Measurements from ENCODE around the gene CCDC6. TPM values are rescaled to one million over a fixed set of nuclear protein-coding genes. Genes with fewer than 3 reads are reported as not detected.

Gene CCDC6
- total and polyA plus RNA-seq, 9 of the 15 experiments (the other 6 are each of a cell fraction or from before 2014, with no cell fraction given) = 10.4 to 41.0 (median 20.9) TPM

DNA sequence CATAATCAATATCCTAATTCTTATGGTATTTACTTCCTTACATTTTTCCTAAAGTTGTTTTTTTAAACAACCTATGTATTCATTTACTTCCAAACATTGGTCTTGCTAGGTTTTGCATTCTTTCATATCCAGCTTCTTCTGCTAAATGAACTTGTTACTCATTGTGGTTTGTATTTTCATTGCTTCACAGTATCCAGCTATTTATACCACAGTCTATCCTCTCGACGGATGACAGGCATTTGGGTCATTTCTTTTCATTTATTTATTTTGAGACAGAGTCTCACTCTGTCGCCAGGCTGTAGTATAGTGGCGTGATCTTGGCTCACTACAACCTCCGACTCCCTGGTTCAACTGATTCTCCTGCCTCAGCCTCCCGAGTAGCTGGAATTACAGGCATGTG lies 66.8 kb downstream of the CCDC6 start:
- TF ChIP-seq KLF13 (tag; IDR thresholded peaks at IDR 0.05; ENCODE audit: borderline replicate concordance, low read depth) (no peak), HDGF (IDR thresholded peaks at IDR 0.05) (no peak), RBM39 (optimal IDR thresholded peaks at IDR 0.05; ENCODE audit: low read depth, low read length) (no peak), STAG1 (CRISPR knock-in tag; IDR thresholded peaks at IDR 0.05; ENCODE audit: borderline replicate concordance) (no peak), MTA1 (IDR thresholded peaks at IDR 0.05; ENCODE audit: borderline replicate concordance) (no peak), ZNF224 (CRISPR knock-in tag; IDR thresholded peaks at IDR 0.05) (no peak), ARNT (IDR thresholded peaks at IDR 0.05) (no peak), SMAD1 (IDR thresholded peaks at IDR 0.05; ENCODE audit: low read depth, low read length, partially characterized antibody) (no peak), BRF2 (IDR thresholded peaks at IDR 0.05; ENCODE audit: borderline replicate concordance, insufficient read depth, insufficient read length) (no peak), SRSF3 (IDR thresholded peaks at IDR 0.05; ENCODE audit: insufficient read depth, low read length) (no peak)
- TF ChIP-seq, protein P1, sequence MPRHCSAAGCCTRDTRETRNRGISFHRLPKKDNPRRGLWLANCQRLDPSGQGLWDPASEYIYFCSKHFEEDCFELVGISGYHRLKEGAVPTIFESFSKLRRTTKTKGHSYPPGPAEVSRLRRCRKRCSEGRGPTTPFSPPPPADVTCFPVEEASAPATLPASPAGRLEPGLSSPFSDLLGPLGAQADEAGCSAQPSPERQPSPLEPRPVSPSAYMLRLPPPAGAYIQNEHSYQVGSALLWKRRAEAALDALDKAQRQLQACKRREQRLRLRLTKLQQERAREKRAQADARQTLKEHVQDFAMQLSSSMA (CRISPR knock-in tag; IDR thresholded peaks at IDR 0.05) = no peak
- intact Hi-C loops (cut with micrococcal nuclease) = no loop called here
- H3K27me3 ChIP-seq (ENCODE audit: control insufficient read depth in 2 of 2, insufficient read depth in 2 of 2, low read length in 2 of 2) = no peaks in the 10 kb centered on the region
- H3K27ac ChIP-seq (ENCODE audit: extremely low read depth, low read depth, low read length) = no peak overlapping the region
- no TSS peak for BruUV-seq (replicated peaks)
- peaks cover 5% of the 10 kb centered on the region; the same call in 1 of the 2 replicates for H4K20me1 ChIP-seq (replicated peaks; ENCODE audit: control insufficient read depth, insufficient read depth, low read length)
- peaks cover 23% of the 10 kb centered on the region; the same call in 1 of the 3 replicates for H3K36me3 ChIP-seq (ENCODE audit: control insufficient read depth, insufficient read depth, low read length)
- 84% methylated on average over 6 of the region's 6 CpGs for WGBS (ENCODE audit: insufficient coverage, low coverage, missing lambda C conversion rate)
- CTCF ChIA-PET (ENCODE audit: low intra/inter-chr PET ratio) = no interaction called here
- no peaks in the 10 kb centered on the region; a peak in 1 of 5 replicates for H3K4me1 ChIP-seq (replicated peaks in 1 of 2; ENCODE audit: control insufficient read depth in 2 of 2, insufficient read depth in 2 of 2, low read length in 2 of 2)
- no peak overlapping the region for H3K4me3 ChIP-seq
- H3K9me1 ChIP-seq (ENCODE audit: control insufficient read depth, insufficient read depth, low read length) = no peaks in the 10 kb centered on the region
- in situ Hi-C loops (cut with MboI) = loop anchor here (25.0 kb wide), 1 partner anchor 823 kb away; no protein-coding TSS in a partner anchor
- H3K9ac ChIP-seq (ENCODE audit: insufficient read depth in 1 of 2, low read depth in 2 of 2, low read length in 2 of 2) = no peak overlapping the region
- FAIRE-seq (no peak), DNase-seq (ENCODE audit: extremely low read depth in 1 of 4, low spot score in 3 of 4) (no peak), ATAC-seq (no peak)
- H3K79me2 ChIP-seq (ENCODE audit: control insufficient read depth, insufficient read depth, low read length) = no peaks in the 10 kb centered on the region
- no peak overlapping the region for H2AFZ ChIP-seq (ENCODE audit: low read depth, low read length)
- no peak overlapping the region for H3K4me2 ChIP-seq (ENCODE audit: insufficient read depth, low read length)
- H3K9me3 ChIP-seq (replicated peaks; ENCODE audit: control insufficient read depth, insufficient read depth, low read depth, low read length) = no peaks in the 10 kb centered on the region
- POLR2A ChIA-PET = interaction anchor here (0.7 kb wide), 1 partner anchor 29 kb away, joined by 3 read pairs; no protein-coding TSS in a partner anchor
